Duodenal mucosa (tissue), 2 donors: ENCODE data around the gene TNS4.
A peak's percentile ranks its signal among the peaks of the same experiment; 100 is the strongest.

ENCODE experiments used
- H3K27ac ChIP-seq: one replicate; pipeline ENCODE4 v1.7.0; 2013; ENCODE audit warnings: low read depth, low read length
- H3K27me3 ChIP-seq, 2 donors: one replicate each; pipeline ENCODE4 v1.7.0; 2013; ENCODE audit warnings: low read length in 2 of 2, control low read depth in 1 of 2; ENCODE audit not compliant: insufficient read depth in 2 of 2, control insufficient read depth in 1 of 2
- H3K36me3 ChIP-seq, 2 donors: one replicate each; pipeline ENCODE4 v1.7.0; 2013; ENCODE audit warnings: low read length in 2 of 2, control low read depth in 1 of 2; ENCODE audit not compliant: insufficient read depth in 2 of 2, control insufficient read depth in 1 of 2
- H3K4me1 ChIP-seq, 2 donors: one replicate each; pipeline ENCODE4 v1.7.0; 2013; ENCODE audit warnings: low read length in 2 of 2, control low read depth in 1 of 2; ENCODE audit not compliant: insufficient read depth in 2 of 2, control insufficient read depth in 1 of 2
- H3K4me3 ChIP-seq, 2 donors: one replicate each; pipeline ENCODE4 v1.7.0; 2013; ENCODE audit warnings: low read length in 2 of 2, low read depth in 1 of 2
- H3K9ac ChIP-seq, 2 donors: one replicate each; pipeline ENCODE4 v1.7.0; 2013; ENCODE audit warnings: low read length in 2 of 2, low read depth in 1 of 2
- H3K9me3 ChIP-seq, 2 donors: one replicate each; pipeline ENCODE4 v1.7.0; 2013; ENCODE audit warnings: low read length in 2 of 2, control low read depth in 1 of 2; ENCODE audit not compliant: control insufficient read depth in 1 of 2

Gene TNS4

DNA sequence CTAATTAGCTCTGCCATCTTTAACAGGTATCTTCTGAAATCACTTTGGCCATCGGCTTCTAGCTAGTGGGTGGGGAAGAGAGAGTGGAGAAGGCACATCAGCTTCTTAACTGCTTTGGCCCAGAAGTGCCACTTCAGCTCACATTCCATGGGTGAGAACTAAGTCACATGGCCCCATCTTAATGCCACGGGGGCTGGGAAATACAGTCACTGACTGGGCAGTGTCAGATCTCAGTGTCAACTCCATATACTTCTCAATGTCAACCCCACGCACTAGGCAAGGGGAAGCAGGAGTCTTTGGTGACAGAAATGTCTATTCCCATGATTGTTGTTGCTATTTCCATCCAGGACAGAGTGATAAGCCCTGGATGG is 34.5 kb upstream of the TNS4 start:
- Histone ChIP-seq H3K9me3 (no peaks in the 10 kb centered on the region), H3K9ac (no peak overlapping the region), H3K4me1 (peaks cover 55 to 63% of the 10 kb centered on the region in 2 donors), H3K36me3 (no peaks in the 10 kb centered on the region), H3K27me3 (no peaks in the 10 kb centered on the region), H3K4me3 (no peak overlapping the region), H3K27ac (peak overlapping the region; percentile 39)

GRCh38 chr17:40535438-40535837 is 34.0 kb upstream of the TNS4 start:
- Histone ChIP-seq H3K9me3 (no peaks in the 10 kb centered on the region), H3K4me1 (peaks cover 51 to 58% of the 10 kb centered on the region in 2 donors), H3K36me3 (no peaks in the 10 kb centered on the region), H3K9ac (no peak overlapping the region), H3K27me3 (no peaks in the 10 kb centered on the region), H3K27ac (no peak overlapping the region), H3K4me3 (no peak overlapping the region)

DNA sequence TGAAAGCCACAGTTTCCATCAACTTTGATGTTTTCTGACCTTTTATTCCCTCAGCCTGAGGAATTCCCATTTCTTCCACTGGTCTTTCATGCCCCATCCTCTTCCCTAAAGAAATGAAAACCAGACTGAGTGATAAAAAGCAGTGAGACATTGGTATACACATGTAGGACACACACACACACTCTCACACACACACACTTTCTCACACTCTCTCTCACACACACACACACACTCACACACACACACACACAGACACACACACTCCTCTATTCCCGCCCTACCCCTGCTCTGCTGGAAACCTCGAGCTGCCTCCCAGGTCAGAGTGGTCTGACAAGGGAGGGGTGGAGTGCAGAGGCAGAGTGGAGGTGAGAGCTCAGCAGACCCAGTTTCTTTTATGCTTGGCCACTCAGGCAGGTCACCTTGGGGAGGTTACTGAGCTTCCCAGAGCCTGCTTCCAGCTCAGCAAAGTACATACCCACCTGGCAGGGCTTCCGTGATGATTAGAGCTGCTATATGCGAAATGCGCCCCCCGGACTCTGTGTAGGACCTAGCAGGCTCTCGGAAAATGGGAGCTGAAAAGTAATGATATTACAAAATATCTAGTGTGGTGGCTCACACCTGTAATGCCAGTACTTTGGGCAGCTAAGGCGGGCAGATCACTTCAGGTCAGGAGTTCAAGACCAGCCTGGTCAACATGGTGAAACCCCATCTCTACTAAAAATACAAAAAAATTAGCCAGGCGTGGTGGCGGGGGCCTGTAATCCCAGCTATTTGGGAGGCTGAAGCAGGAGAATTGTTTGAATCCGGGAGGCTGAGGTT is 33.2 kb upstream of the TNS4 start:
- Histone ChIP-seq H3K27me3 (no peaks in the 10 kb centered on the region), H3K4me1 (peaks cover 44 to 51% of the 10 kb centered on the region in 2 donors), H3K9me3 (no peaks in the 10 kb centered on the region), H3K27ac (no peak overlapping the region), H3K9ac (no peak overlapping the region), H3K36me3 (no peaks in the 10 kb centered on the region), H3K4me3 (no peak overlapping the region)

- Histone ChIP-seq H3K4me3 (no peak overlapping the region), H3K27me3 (no peaks in the 10 kb centered on the region), H3K9ac (no peak overlapping the region), H3K36me3 (no peaks in the 10 kb centered on the region), H3K4me1 (peaks cover 42 to 51% of the 10 kb centered on the region in 2 donors), H3K9me3 (no peaks in the 10 kb centered on the region), H3K27ac (peak overlapping the region; percentile 15)
Observed at GRCh38 chr17:40533896-40534295, 32.5 kb upstream of the TNS4 start.

GRCh38 chr17:40532520-40533253 is 31.3 kb upstream of the TNS4 start:
- H3K4me1 ChIP-seq, result peaks cover 36 to 43% of the 10 kb centered on the region in 2 donors
- no peak overlapping the region for H3K27ac ChIP-seq
- peak overlapping the region in 1 of 2 donors; percentile 41 for H3K9ac ChIP-seq
- no peaks in the 10 kb centered on the region for H3K9me3 ChIP-seq
- H3K4me3 ChIP-seq, result peak overlapping the region in 1 of 2 donors; percentile 10
- no peaks in the 10 kb centered on the region for H3K36me3 ChIP-seq
- no peaks in the 10 kb centered on the region for H3K27me3 ChIP-seq

- Histone ChIP-seq H3K27ac (no peak overlapping the region), H3K36me3 (no peaks in the 10 kb centered on the region), H3K4me3 (no peak overlapping the region), H3K4me1 (peaks cover 28 to 36% of the 10 kb centered on the region in 2 donors), H3K27me3 (no peaks in the 10 kb centered on the region), H3K9ac (no peak overlapping the region), H3K9me3 (no peaks in the 10 kb centered on the region)
Observed at GRCh38 chr17:40531051-40531991, 29.9 kb upstream of the TNS4 start.

GRCh38 chr17:40530531-40530994 is 29.1 kb upstream of the TNS4 start:
- no peak overlapping the region for H3K27ac ChIP-seq

DNA sequence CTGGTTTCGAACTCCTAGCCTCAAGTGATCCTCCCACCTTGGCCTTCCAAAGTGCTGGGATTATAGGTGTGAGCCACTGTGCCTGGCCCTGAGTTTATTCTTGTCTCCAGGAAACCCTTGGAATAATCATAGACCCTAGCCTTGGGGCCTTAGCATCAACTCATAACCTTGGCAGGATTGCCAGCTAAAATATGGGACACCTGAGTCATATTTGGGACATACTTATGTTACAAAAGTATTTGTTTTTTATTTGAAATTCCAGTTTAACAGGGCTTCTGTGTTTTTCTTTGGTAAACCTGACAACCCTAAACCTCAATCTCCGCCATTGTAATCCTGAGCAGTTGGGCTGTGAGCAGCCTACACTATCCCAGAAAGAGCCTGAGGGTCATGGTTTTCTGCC is 28.6 kb upstream of the TNS4 start:
- Histone ChIP-seq H3K36me3 (no peaks in the 10 kb centered on the region), H3K4me3 (no peak overlapping the region), H3K9ac (no peak overlapping the region), H3K4me1 (peaks cover 26 to 30% of the 10 kb centered on the region in 2 donors), H3K27ac (no peak overlapping the region), H3K27me3 (no peaks in the 10 kb centered on the region), H3K9me3 (peaks cover 3 to 5% of the 10 kb centered on the region in 2 donors)

More at GRCh38 chr17:40530531-40530994, 29.1 kb upstream of the TNS4 start:
- Histone ChIP-seq H3K9me3 (peaks cover under 1 to 1% of the 10 kb centered on the region in 2 donors), H3K36me3 (no peaks in the 10 kb centered on the region), H3K4me3 (no peak overlapping the region), H3K27me3 (no peaks in the 10 kb centered on the region), H3K4me1 (peaks cover 26 to 30% of the 10 kb centered on the region in 2 donors), H3K9ac (no peak overlapping the region)

GRCh38 chr17:40528692-40529417 is 27.4 kb upstream of the TNS4 start:
- no peak overlapping the region for H3K9ac ChIP-seq
- no peaks in the 10 kb centered on the region for H3K36me3 ChIP-seq
- H3K27ac ChIP-seq, result no peak overlapping the region
- peaks cover 3 to 5% of the 10 kb centered on the region in 2 donors for H3K9me3 ChIP-seq
- H3K4me1 ChIP-seq, result peaks cover 17 to 26% of the 10 kb centered on the region in 2 donors
- no peaks in the 10 kb centered on the region for H3K27me3 ChIP-seq
- H3K4me3 ChIP-seq, result no peak overlapping the region
